GM21360 (cell line): ENCODE results near the gene ZNF514.
"Not testable (repeated sequence)": the region's sequence is repeated elsewhere in the genome, so short reads cannot be mapped to it uniquely, and the experiment has no call there.

ENCODE experiments used
- ATAC-seq: cut with Tn5 transposase; IDR thresholded peaks from one replicate; pipeline ENCODE4 v1.9.1; 2021; ENCODE audit warnings: mild to moderate bottlenecking, moderate library complexity; ENCODE audit not compliant: unreplicated experiment

Gene ZNF514

DNA sequence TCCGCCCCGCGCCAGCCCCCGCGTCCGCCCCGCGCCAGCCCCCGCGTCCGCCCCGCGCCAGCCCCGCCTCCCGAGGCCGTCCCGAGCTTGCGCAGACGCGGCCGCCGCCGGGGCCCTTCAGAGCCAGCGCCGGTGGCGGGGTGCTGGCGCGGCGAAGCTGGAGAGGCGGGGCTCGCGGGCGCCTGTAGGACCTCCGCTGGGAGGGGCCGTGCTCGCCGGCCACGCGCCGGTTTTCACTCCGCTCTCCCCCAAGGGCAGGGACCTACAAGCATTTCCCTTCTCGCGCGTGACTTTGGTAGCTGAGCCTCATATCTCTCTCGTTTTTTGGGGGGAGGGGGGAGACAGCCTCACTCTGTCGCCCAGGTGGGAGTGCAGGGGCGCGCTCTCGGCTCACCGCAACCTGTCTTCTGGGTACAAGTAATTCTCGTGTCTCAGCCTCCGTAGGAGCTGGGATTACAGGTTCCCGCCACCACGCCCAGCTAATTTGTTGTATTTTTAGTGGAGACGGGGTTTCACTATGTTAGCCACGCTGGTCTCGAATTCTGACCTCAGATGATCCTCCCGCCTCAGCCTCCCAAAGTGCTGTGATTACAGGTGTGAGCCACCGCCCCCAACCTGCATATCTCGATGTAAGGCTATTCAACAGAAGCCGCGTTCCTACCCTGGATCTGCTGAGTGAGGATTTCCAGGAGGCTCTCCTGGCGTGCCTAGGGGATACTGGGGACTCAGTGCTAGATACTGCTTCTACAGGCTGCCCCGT lies at the start of gene ZNF514:
TSS of gene ZNF514 (minus strand) at position 159 of the 760 bp plus-strand sequence. CDS start 6,595 bp downstream, outside the sequence.
- ATAC-seq, result peak; percentile 85

- no peak for ATAC-seq
Observed at GRCh38 chr2:95208106-95208505, 48.5 kb upstream of the ZNF514 start.

DNA sequence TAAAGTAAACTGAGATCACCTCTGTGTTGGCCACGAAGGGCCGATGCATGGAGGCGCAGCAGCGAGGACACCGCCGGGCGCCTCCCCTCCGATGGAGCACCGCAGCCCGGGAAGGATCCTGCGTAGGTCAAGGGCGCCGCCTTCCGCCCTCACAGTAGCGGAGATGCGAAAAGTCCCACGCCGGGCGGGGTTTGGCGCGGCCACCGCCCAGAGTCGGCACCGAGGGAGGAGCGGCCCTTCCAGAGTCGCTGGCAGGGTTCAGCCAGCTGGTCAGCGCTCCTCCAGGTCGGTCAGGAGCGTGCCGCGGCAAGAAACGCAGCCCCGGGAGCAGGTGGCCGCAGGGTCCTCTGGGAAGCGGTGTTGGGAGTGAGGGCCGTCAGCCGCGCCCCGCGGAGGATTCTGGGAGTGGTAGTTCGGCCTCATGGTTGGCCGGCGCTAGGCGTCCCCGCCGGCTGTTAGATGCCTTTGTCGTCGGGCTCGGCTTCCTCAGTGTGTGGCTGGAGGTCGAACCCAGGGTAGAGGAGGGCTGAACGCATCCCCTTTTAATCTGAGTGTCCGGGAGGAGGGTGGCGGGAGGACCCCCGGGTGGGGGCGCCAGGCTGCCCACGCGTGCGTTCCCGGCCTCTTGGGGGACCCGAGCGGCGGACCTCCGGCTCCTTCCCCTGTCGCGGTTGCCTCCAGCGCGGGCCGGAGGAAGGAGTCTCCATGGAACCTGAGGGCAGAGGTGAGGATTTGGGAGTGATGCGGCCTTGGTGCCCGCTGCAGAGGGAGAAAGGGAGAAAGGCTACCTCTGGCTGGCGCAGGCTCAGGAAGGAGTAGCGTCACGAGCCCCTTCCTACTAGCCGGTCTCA lies 47.7 kb upstream of the ZNF514 start, which contains the start of gene ZNF892:
TSS of gene ZNF892 (plus strand) at position 411 of the 851 bp plus-strand sequence. CDS start at position 706, 295 bp downstream.
- ATAC-seq, result peak; percentile 95

DNA sequence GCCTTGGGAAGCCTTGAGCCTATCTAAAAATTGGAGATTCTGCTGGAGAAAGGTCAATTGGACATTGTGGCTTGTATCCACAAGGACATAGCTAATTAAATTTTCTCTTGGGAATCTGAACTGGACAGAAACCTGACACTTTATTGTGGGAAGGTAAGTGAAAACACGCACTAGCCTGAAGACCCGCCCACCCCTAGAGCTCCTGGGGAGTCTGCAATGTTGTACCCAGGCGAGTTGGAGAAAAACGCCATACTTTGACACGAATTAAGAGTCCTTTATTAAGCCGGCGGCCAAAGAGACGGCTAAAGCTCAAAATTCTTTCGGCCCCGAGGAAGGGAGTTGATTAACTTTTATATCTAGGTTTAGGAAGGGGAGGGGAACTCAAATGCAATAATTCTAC lies 46.4 kb upstream of the ZNF514 start:
- no peak for ATAC-seq

GRCh38 chr2:95204396-95204795 lies 44.7 kb upstream of the ZNF514 start:
- no peak for ATAC-seq

DNA sequence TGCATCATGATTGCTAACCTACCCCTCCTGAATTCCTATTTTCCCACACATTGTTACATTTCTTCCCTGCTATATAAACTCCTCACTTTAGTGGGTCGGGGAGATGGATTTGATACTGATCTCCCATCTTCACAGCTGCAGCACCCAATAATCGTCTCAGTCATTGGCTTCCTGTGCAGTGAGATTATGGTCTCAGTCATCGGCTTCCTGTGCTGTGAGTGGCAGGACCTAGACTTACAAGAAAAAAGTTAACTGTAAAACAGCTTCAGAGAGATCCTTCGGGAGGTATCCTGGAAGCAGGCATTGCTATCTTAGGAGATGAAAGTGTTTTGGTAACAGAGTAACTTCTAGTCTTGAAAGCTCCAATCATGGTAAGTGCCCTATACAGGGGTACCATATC lies 44.3 kb upstream of the ZNF514 start:
- ATAC-seq, result no peak

DNA sequence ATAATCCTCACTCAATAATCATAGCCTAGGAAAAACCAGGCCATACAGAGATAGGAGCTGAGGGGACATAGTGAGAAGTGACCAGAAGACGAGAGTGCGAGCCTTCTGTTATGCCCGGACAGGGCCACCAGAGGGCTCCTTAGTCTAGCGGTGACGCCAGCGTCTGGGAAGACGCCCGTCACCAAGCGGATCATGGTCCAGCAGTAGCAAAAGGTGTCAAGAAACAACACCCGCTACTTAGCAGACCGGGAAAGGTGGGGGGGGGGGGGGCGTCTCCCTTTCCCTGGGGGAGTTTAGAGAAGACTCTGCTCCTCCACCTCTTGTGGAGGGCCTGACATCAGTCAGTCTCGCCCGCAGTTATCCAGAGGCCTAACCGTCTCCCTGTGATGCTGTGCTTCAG lies 33.3 kb upstream of the ZNF514 start:
- ATAC-seq, result not testable (repeated sequence)

DNA sequence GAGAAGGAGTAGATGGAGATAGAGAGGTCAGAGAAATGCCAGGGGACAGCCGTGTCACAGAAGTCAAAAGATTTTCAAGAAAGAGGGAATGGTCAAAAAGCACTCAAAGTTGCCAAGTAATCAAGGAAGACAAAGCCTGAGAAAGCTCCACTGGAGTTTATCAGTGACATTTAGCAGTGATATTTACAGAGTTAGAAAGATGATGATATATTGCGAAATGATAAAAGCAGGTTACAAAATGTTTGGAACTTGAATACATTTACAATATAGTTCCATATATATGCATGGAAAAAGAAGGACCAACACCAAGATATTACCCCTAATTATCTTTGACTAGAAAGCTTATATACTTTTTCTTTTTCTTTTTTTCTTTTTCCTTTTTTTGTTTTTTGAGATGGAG lies 26.3 kb upstream of the ZNF514 start:
- no peak for ATAC-seq

DNA sequence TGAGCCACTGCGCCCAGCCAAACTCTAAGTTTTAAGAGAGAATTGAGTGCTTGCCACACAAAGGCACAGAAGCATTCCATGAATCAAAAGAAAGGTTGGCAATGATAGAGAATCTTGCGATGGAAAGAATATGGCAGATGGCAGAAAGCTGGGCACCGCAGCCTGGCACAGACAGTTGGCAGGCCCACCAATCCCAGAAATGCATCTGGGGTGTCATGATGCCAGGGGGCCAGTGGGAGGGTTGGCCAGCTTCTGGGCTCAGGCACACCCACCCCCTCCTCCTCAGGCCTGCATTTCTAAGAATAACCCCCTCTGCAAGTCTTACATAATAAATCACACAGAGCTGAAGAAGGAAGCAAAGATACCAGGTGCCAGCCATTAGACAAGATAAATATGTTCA lies 25.5 kb upstream of the ZNF514 start:
- ATAC-seq, result no peak

- ATAC-seq, result no peak
Observed at GRCh38 chr2:95181774-95182173, 22.1 kb upstream of the ZNF514 start.

DNA sequence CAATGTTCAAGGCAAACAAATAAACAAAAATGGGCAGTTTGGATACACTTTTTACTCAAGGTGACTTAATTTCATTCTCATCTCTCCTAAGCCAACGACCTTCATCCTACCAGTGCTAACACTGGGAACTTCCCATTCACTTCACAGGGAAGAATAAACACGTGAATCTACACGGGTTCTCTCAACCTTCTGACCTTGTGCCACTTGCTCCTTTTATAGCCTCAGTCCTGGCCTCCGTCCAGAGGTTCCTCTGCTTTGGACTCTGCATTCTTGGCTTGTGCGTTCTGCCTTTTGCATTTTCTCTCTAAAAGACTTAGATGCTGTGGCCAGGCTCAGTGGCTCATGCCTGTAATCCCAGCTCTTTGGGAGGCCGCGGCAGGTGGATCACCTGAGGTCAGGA lies 19.8 kb upstream of the ZNF514 start:
- ATAC-seq, result no peak

GRCh38 chr2:95174031-95174542 lies 14.4 kb upstream of the ZNF514 start:
- no peak for ATAC-seq

- ATAC-seq, result no peak
Observed at GRCh38 chr2:95171902-95172301, 12.3 kb upstream of the ZNF514 start.

GRCh38 chr2:95166065-95166763 lies 6.6 kb upstream of the ZNF514 start:
- peak; percentile 2 for ATAC-seq

DNA sequence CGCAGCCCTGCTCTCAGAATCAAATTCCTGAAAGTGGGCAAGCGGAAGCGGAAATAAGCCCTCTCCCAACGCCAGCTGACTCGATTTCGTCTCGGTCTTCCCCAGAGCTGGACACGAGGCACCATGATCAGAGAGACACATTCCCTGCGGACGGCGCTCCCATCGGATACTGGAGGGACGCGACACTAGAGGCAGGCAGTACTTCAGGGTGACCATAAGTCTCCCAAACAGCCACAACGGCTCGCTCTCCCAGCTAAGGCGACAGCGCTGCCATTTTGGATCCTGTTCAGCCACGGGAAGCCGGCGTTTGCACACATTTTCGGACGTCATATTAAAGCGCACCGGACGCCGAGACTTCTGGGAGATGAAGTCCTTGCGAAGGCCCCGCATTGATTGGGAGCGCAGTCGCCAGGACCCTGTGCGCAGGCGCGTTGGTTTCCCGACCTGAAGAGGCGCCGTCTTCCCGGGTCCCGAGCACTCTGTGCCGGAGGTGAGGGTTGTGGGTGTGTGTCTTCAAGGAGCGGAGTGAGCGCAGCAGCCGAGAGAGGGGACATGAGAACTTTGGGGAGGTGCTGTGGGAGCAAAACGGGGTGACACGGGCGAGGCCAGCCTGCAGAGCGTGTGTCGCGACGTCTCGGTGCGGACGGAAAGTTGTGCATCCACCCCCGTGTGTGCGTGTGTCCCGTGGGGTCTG lies 5.9 kb upstream of the ZNF514 start, which contains the start of gene ZNF2:
TSS of gene ZNF2 (plus strand) at position 439 of the 694 bp plus-strand sequence. CDS start 10,418 bp downstream, outside the sequence.
- peak; percentile 91 for ATAC-seq

DNA sequence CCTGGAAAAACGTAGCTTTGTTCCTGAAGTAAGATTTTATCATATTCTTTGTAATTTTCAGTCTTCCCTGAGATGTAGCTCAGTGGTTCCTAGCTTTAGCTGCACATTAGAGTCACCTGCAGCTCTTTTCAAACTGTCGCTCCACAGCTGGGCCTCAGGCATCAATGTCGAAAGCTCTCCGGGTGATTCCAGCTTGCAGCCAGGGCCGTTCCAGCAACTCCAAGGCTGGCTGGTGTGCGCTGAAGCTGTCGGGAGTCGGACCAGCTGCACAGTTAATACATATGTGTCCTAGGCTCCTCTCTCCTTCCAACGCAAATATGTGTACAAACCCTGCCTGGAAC lies 5.4 kb upstream of the ZNF514 start:
- ATAC-seq, result no peak

DNA sequence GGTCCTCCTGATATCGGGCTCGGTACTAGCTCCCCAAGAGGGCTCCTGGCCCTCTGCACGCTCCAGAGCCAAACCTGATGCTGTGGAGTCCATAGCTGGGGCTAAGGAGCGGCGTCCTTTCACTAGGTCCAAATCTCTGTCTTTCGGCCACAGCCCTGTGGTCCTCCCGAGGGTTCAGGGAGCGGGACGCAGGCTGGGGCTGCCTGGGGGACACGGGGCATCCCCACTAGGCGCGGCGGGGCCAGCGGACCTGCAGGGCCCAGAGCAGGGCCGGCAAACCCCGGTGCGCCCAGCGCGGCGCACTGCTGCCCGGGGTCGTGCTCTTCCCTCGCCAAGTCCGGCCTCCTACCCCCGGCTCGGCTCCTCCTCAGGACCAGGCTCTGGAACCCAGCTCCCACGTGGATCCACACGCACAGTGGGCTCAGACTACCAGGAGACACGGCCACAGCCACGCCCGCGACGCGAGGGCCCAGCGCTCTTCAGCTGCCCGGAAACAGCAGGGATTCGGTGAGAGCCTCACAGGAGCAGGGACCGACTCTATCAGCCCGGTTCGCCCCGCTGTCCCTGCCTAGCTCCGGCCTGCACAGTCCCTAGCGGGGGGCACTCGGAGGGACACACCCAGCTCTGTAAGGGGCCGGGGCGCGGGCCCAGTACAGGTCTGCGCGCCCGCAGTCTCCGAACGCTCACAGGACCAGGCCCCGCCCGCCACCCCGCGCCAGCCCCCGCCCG lies 593 bp downstream of the ZNF514 start:
- ATAC-seq, result peak; percentile 49

DNA sequence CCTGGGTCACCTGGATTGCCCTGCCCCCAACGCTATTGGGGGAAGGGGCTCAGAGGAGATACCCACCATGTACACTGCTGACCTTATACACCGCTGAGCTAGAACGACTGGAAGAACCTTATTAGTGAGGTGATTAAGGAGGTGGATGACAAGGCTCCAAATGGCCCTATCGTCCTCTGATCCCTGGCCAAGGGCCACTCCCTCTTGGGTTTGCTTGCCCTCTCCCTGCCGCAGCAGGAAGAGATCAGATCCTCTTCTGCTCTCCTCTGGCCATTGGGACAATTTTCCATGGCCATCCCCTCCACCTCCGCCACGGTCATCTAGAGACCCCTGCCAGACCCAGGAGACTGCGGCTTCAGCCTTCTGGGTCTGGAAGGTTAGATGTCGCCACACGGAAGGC lies 1.2 kb downstream of the ZNF514 start:
- ATAC-seq, result no peak

DNA sequence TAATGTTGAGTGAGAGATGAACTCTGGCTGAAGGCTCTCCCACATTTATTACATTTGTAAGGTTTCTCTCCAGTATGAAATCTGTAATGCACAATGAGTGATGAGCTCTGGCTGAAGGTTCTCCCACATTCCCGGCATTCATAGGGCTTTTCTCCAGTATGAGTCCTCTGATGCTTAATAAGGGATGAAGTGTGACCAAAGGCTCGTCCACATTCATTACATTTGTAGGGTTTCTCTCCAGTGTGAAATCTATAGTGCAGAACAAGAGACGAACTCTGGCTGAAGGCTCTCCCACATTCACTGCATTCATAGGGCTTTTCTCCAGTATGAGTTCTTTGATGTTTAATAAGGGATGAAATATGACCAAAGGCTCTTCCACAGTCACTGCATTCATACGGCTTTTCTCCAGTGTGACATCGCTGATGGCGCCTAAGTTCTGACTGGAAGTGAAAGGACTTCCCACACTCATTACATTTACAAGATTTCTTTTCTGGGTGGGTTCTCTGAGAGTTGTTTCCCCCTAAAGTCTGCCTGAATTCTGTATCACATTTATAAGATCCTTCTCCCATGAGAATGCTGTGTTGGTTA lies 10.2 kb downstream of the ZNF514 start:
- ATAC-seq, result no peak
